H9 (cell line): ENCODE data around the gene HOXD4. TPM values are rescaled to one million over a fixed set of nuclear protein-coding genes. Genes with fewer than 3 reads are reported as not detected.

ENCODE experiments used
- DNase-seq: peaks from one replicate; pipeline ENCODE4 v3.0.0-alpha.2; 2017
- H2AFZ ChIP-seq: one replicate; pipeline ENCODE4 v1.6.1; 2013; ENCODE audit warnings: mild to moderate bottlenecking, low read length, control low read depth, moderate library complexity
- H2AK5ac ChIP-seq: 2 replicates; pipeline ENCODE4 v1.6.1; 2013; ENCODE audit warnings: low read length, control low read depth, mixed read lengths; ENCODE audit not compliant: insufficient read length
- H2BK120ac ChIP-seq: one replicate; pipeline ENCODE4 v1.6.1; 2013; ENCODE audit warnings: low read depth, mild to moderate bottlenecking, low read length, control low read depth, inconsistent platforms; ENCODE audit not compliant: poor library complexity, severe bottlenecking
- H2BK12ac ChIP-seq: 2 replicates; pipeline ENCODE4 v1.6.1; 2013; ENCODE audit warnings: low read length, control low read depth, mixed read lengths, low read depth; ENCODE audit not compliant: insufficient read length
- H2BK15ac ChIP-seq: 2 replicates; pipeline ENCODE4 v1.6.1; 2013; ENCODE audit warnings: low read depth, low read length, control low read depth
- H2BK20ac ChIP-seq: one replicate; pipeline ENCODE4 v1.6.1; 2013; ENCODE audit warnings: low read depth, mild to moderate bottlenecking, low read length, control low read depth, inconsistent platforms; ENCODE audit not compliant: poor library complexity, severe bottlenecking
- H2BK5ac ChIP-seq: 2 replicates; pipeline ENCODE4 v1.6.1; 2013; ENCODE audit warnings: low read length, control low read depth, mixed read lengths; ENCODE audit not compliant: insufficient read length
- H3K14ac ChIP-seq: 2 replicates; pipeline ENCODE4 v1.6.1; 2013; ENCODE audit warnings: low read length, control low read depth; ENCODE audit not compliant: insufficient read depth
- H3K18ac ChIP-seq: 2 replicates; pipeline ENCODE4 v1.6.1; 2013; ENCODE audit warnings: low read depth, mild to moderate bottlenecking, mixed read lengths, low read length, control low read depth; ENCODE audit not compliant: insufficient read length
- H3K23ac ChIP-seq: 2 replicates; pipeline ENCODE4 v1.6.1; 2013; ENCODE audit warnings: low read length, control low read depth, mixed read lengths, low read depth; ENCODE audit not compliant: insufficient read length
- H3K23me2 ChIP-seq: 2 replicates; pipeline ENCODE4 v1.6.1; 2013; ENCODE audit warnings: low read depth, mild to moderate bottlenecking, mixed read lengths, low read length, control low read depth; ENCODE audit not compliant: insufficient read length, poor library complexity, severe bottlenecking
- H3K27ac ChIP-seq: 2 replicates; pipeline ENCODE4 v1.5.1; 2013; ENCODE audit warnings: low read length, control low read depth, mixed read lengths, low read depth; ENCODE audit not compliant: insufficient read length
- H3K27me3 ChIP-seq: 2 replicates; pipeline ENCODE4 v1.6.1; 2013; ENCODE audit warnings: low read length, control low read depth, inconsistent platforms; ENCODE audit not compliant: insufficient read depth
- H3K4ac ChIP-seq: 2 replicates; pipeline ENCODE4 v1.6.1; 2013; ENCODE audit warnings: low read depth, mild to moderate bottlenecking, control low read depth, inconsistent platforms, low read length, moderate library complexity
- H3K4me1 ChIP-seq: 2 replicates; pipeline ENCODE4 v1.6.1; 2013; ENCODE audit warnings: low read length, control low read depth, inconsistent platforms; ENCODE audit not compliant: insufficient read depth
- H3K4me2 ChIP-seq: 2 replicates; pipeline ENCODE4 v1.6.1; 2013; ENCODE audit warnings: low read length, control low read depth, mixed read lengths; ENCODE audit not compliant: insufficient read length, insufficient read depth
- H3K56ac ChIP-seq: 2 replicates; pipeline ENCODE4 v1.6.1; 2013; ENCODE audit warnings: low read depth, mild to moderate bottlenecking, mixed read lengths, low read length, control low read depth; ENCODE audit not compliant: insufficient read length
- H3K79me1 ChIP-seq: 2 replicates; pipeline ENCODE4 v1.6.1; 2013; ENCODE audit warnings: low read depth, mild to moderate bottlenecking, moderate library complexity, low read length, control low read depth, inconsistent platforms; ENCODE audit not compliant: insufficient read depth, poor library complexity, severe bottlenecking
- H3K79me2 ChIP-seq: 2 replicates; pipeline ENCODE4 v1.6.1; 2013; ENCODE audit warnings: low read length, control low read depth, inconsistent platforms; ENCODE audit not compliant: insufficient read depth
- H3K9ac ChIP-seq: 2 replicates; pipeline ENCODE4 v1.6.1; 2013; ENCODE audit warnings: low read length, control low read depth, mixed read lengths; ENCODE audit not compliant: insufficient read length; ENCODE audit errors: extremely low read depth
- H3K9me3 ChIP-seq: one replicate; pipeline ENCODE4 v1.6.1; 2013; ENCODE audit warnings: low read depth, low read length, inconsistent platforms; ENCODE audit not compliant: control insufficient read depth
- H3T11ph ChIP-seq: one replicate; pipeline ENCODE4 v1.6.1; 2013; ENCODE audit warnings: mild to moderate bottlenecking, low read length, control low read depth, inconsistent platforms
- H4K20me1 ChIP-seq: one replicate; pipeline ENCODE4 v1.6.1; 2013; ENCODE audit not compliant: control insufficient read depth, insufficient read length, insufficient read depth
- H4K5ac ChIP-seq: 2 replicates; pipeline ENCODE4 v1.6.1; 2013; ENCODE audit warnings: low read depth, mild to moderate bottlenecking, mixed read lengths, low read length, control low read depth; ENCODE audit not compliant: insufficient read length
- H4K8ac ChIP-seq: replicated peaks from 2 replicates; pipeline ENCODE4 v1.6.1; 2013; ENCODE audit warnings: low read length, control low read depth, mixed read lengths, low read depth; ENCODE audit not compliant: insufficient read length
- H4K91ac ChIP-seq: 2 replicates; pipeline ENCODE4 v1.6.1; 2013; ENCODE audit warnings: low read depth, mild to moderate bottlenecking, moderate library complexity, mixed read lengths, low read length, control low read depth; ENCODE audit not compliant: insufficient read length
- H3K27ac Mint-ChIP-seq, 3 experiments: 2 replicates in 2 of 3; 3 replicates in 1 of 3; pipeline ENCODE4 v1.8.0; 2020 to 2021; ENCODE audit warnings: mixed read lengths in 3 of 3, mild to moderate bottlenecking in 1 of 3, moderate library complexity in 1 of 3
- H3K27me3 Mint-ChIP-seq: 2 replicates; pipeline ENCODE4 v1.8.0; 2021; ENCODE audit warnings: low read depth, mild to moderate bottlenecking, moderate library complexity, mixed read lengths
- H3K36me3 Mint-ChIP-seq, 3 experiments: 2 replicates in 2 of 3; 3 replicates in 1 of 3; pipeline ENCODE4 v1.8.0; 2020 to 2021; ENCODE audit warnings: low read depth in 3 of 3, mixed read lengths in 3 of 3; ENCODE audit not compliant: insufficient read depth in 1 of 3
- H3K4me1 Mint-ChIP-seq, 2 experiments: 2 replicates each; pipeline ENCODE4 v1.8.0; 2020; ENCODE audit warnings: mixed read lengths in 2 of 2
- H3K4me3 Mint-ChIP-seq, 2 experiments: 2 replicates in 1 of 2; 3 replicates in 1 of 2; pipeline ENCODE4 v1.8.0; 2020 to 2021; ENCODE audit warnings: mild to moderate bottlenecking in 2 of 2, mixed read lengths in 2 of 2, moderate library complexity in 1 of 2
- H3K9me3 Mint-ChIP-seq, 2 experiments: 2 replicates in 1 of 2; 3 replicates in 1 of 2; pipeline ENCODE4 v1.8.0; 2020; ENCODE audit warnings: mild to moderate bottlenecking in 2 of 2, mixed read lengths in 2 of 2, moderate library complexity in 1 of 2
- CTCF ChIP-seq: fragments of 200-600 bp; sonication (generic); conservative IDR thresholded peaks from 3 replicates; pipeline ENCODE4 v1.8.0; 2021; ENCODE audit warnings: antibody characterized with exemption, mild to moderate bottlenecking
- WGBS: extraction: QIAGEN DNeasy Blood & Tissue Kit; methylation state at CpG from one replicate; pipeline ENCODE4 v1.1.7; 2013; ENCODE audit warnings: missing lambda C conversion rate, low lambda C conversion rate, mixed read lengths; ENCODE audit not compliant: insufficient read length; ENCODE audit errors: extremely low coverage; 5-methylcytosine and 5-hydroxymethylcytosine counted together
- total RNA-seq: library from RNA; stranded (reverse); gene quantifications from 2 replicates; pipeline ENCODE4 v1.2.1, GENCODE V29; 2021

HOXD4 gene
- total RNA-seq, 1 experiment from 2014 or later, result not detected

GRCh38 chr2:176137906-176138305 is 13.4 kb upstream of the HOXD4 start:
- no peaks in the 10 kb centered on the region for H3K9me3 ChIP-seq

More at GRCh38 chr2:176137906-176138305, 13.4 kb upstream of the HOXD4 start:
- no peak for DNase-seq
- Histone ChIP-seq H2BK12ac (no peak overlapping the region), H3T11ph (no peak overlapping the region), H4K20me1 (no peaks in the 10 kb centered on the region), H3K9ac (no peak overlapping the region), H4K5ac (no peak overlapping the region), H3K14ac (no peak overlapping the region), H2AK5ac (no peak overlapping the region), H3K18ac (no peak overlapping the region), H2BK15ac (no peak overlapping the region), H3K23me2 (peaks cover 8% of the 10 kb centered on the region), H2AFZ (no peak overlapping the region), H2BK120ac (no peak overlapping the region), H2BK20ac (no peak overlapping the region), H3K79me2 (no peaks in the 10 kb centered on the region), H2BK5ac (no peak overlapping the region), H4K8ac (no peak overlapping the region), H4K91ac (no peak overlapping the region), H3K4me1 (no peaks in the 10 kb centered on the region; the same call in 1 of the 2 replicates), H3K27me3 (peaks cover 89% of the 10 kb centered on the region), H3K4ac (no peak overlapping the region), H3K56ac (no peak overlapping the region), H3K4me2 (no peak overlapping the region), H3K23ac (no peak overlapping the region), H3K79me1 (no peaks in the 10 kb centered on the region), H3K27ac (no peak overlapping the region)
- Mint-ChIP-seq H3K36me3 (no peaks in the 10 kb centered on the region), H3K27me3 (peaks cover 98% of the 10 kb centered on the region), H3K9me3 (peaks cover under 1 to 4% of the 10 kb centered on the region in 2 experiments; a peak in 4 of 5 replicates), H3K27ac (no peak overlapping the region), H3K4me1 (peaks cover 2 to 11% of the 10 kb centered on the region in 2 experiments; a peak in 3 of 4 replicates), H3K4me3 (no peak overlapping the region)
- no CpG with 5 or more reads among the region's 8 CpGs for WGBS
- no peak for TF ChIP-seq CTCF
